Hepatocyte (in vitro differentiated cells): ENCODE results near the gene OBSCN. TPM values are rescaled to one million over a fixed set of nuclear protein-coding genes. Genes with fewer than 3 reads are reported as not detected.

Source experiments
- DNase-seq: peaks from one replicate; pipeline ENCODE4 v3.0.0-alpha.2; 2016; ENCODE audit warnings: low spot score
- H2AFZ ChIP-seq: fragments of 200-600 bp; sonication (generic); 2 replicates; pipeline ENCODE4 v1.6.0; 2016; ENCODE audit warnings: antibody characterized with exemption, mild to moderate bottlenecking
- H3K27ac ChIP-seq: fragments of 200-600 bp; sonication (generic); 2 replicates; pipeline ENCODE4 v1.5.1; 2016; ENCODE audit warnings: mild to moderate bottlenecking
- H3K27me3 ChIP-seq: fragments of 200-600 bp; sonication (generic); 2 replicates; pipeline ENCODE4 v1.6.1; 2016
- H3K36me3 ChIP-seq: fragments of 200-600 bp; sonication (generic); replicated peaks from 2 replicates; pipeline ENCODE4 v1.5.1; 2016; ENCODE audit warnings: low read depth; ENCODE audit not compliant: insufficient read depth
- H3K4me1 ChIP-seq: fragments of 200-600 bp; sonication (generic); 2 replicates; pipeline ENCODE4 v1.5.1; 2016; ENCODE audit warnings: mild to moderate bottlenecking, moderate library complexity; ENCODE audit not compliant: insufficient read depth
- H3K4me2 ChIP-seq: fragments of 200-600 bp; sonication (generic); 2 replicates; pipeline ENCODE4 v1.6.0; 2016
- H3K4me3 ChIP-seq: fragments of 200-600 bp; sonication (generic); 2 replicates; pipeline ENCODE4 v1.5.1; 2016; ENCODE audit warnings: mild to moderate bottlenecking
- H3K79me2 ChIP-seq: fragments of 200-600 bp; sonication (generic); 2 replicates; pipeline ENCODE4 v1.6.0; 2017; ENCODE audit warnings: mild to moderate bottlenecking
- H3K9me2 ChIP-seq: fragments of 200-600 bp; sonication (generic); replicated peaks from 2 replicates; pipeline ENCODE4 v1.6.0; 2017; ENCODE audit warnings: mild to moderate bottlenecking; ENCODE audit not compliant: insufficient read depth
- H3K9me3 ChIP-seq: fragments of 200-600 bp; sonication (generic); 2 replicates; pipeline ENCODE4 v1.5.1; 2016; ENCODE audit warnings: low read depth, mild to moderate bottlenecking
- H4K20me1 ChIP-seq: fragments of 200-600 bp; sonication (generic); 2 replicates; pipeline ENCODE4 v1.6.0; 2016; ENCODE audit warnings: mild to moderate bottlenecking; ENCODE audit not compliant: insufficient read depth, poor library complexity, severe bottlenecking
- CTCF ChIP-seq: fragments of 200-600 bp; sonication (generic); IDR thresholded peaks from 2 replicates; pipeline ENCODE4 v1.5.1; 2016; ENCODE audit warnings: antibody characterized with exemption, mild to moderate bottlenecking; ENCODE audit not compliant: poor library complexity
- EZH2 ChIP-seq: fragments of 200-600 bp; sonication (generic); IDR thresholded peaks from 2 replicates; pipeline ENCODE4 v1.6.1; 2016; ENCODE audit warnings: antibody characterized with exemption, mild to moderate bottlenecking, borderline replicate concordance
- EZH2phosphoT487 ChIP-seq: fragments of 200-600 bp; sonication (generic); IDR thresholded peaks from one replicate; pipeline ENCODE4 v1.6.1; 2018; ENCODE audit warnings: antibody characterized with exemption, mild to moderate bottlenecking, low read depth, moderate library complexity; ENCODE audit not compliant: unreplicated experiment, severe bottlenecking
- WGBS: methylation state at CpG from one replicate; pipeline ENCODE4 v1.1.6; 2016; ENCODE audit warnings: low lambda C conversion rate; ENCODE audit errors: missing lambda C conversion rate; 5-methylcytosine and 5-hydroxymethylcytosine counted together
- polyA plus RNA-seq: library from polyadenylated mRNA; unstranded; fragments of >200 nt; fragmentation: Nextera tagmentation; extraction: Ambion mirVana; gene quantifications from 2 replicates; pipeline ENCODE4 v1.2.1, GENCODE V29; 2016
- total RNA-seq: library from RNA; depleted of rRNA; stranded (reverse); fragments of >200 nt; gene quantifications from 2 replicates; pipeline ENCODE4 v1.2.3, GENCODE V29; 2014

The OBSCN gene
- total and polyA plus RNA-seq, 2 experiments from 2014 or later, result 15.0 to 22.4 TPM

- peaks cover 4% of the 10 kb centered on the region for H3K4me1 ChIP-seq
- H3K79me2 ChIP-seq, result no peaks in the 10 kb centered on the region
- H3K27me3 ChIP-seq, result no peaks in the 10 kb centered on the region
- H3K9me3 ChIP-seq, result no peaks in the 10 kb centered on the region
- no peak for DNase-seq
- H3K27ac ChIP-seq, result no peak overlapping the region
- H4K20me1 ChIP-seq, result no peaks in the 10 kb centered on the region
- no peaks in the 10 kb centered on the region for H3K9me2 ChIP-seq
- no peaks in the 10 kb centered on the region for H3K36me3 ChIP-seq
- WGBS, result 97% methylated on average over 2 of the region's 2 CpGs
- no peak overlapping the region for H3K4me3 ChIP-seq
- no peak for TF ChIP-seq EZH2phosphoT487
- no peak for TF ChIP-seq EZH2
- TF ChIP-seq CTCF, result no peak
- H3K4me2 ChIP-seq, result no peak overlapping the region
- no peak overlapping the region for H2AFZ ChIP-seq
Measured at GRCh38 chr1:228225165-228225710, 17.4 kb downstream of the OBSCN start.

GRCh38 chr1:228225740-228226139, 17.9 kb downstream of the OBSCN start:
- H4K20me1 ChIP-seq, result no peaks in the 10 kb centered on the region
- DNase-seq, result no peak
- H3K36me3 ChIP-seq, result no peaks in the 10 kb centered on the region
- H3K27ac ChIP-seq, result no peak overlapping the region
- no peak overlapping the region for H3K4me3 ChIP-seq
- no peak overlapping the region for H3K4me2 ChIP-seq
- no peaks in the 10 kb centered on the region for H3K9me2 ChIP-seq
- no peaks in the 10 kb centered on the region for H3K9me3 ChIP-seq
- 41% methylated on average over 2 of the region's 2 CpGs for WGBS
- H3K27me3 ChIP-seq, result no peaks in the 10 kb centered on the region
- peaks cover 4% of the 10 kb centered on the region for H3K4me1 ChIP-seq
- TF ChIP-seq CTCF (no peak), EZH2 (no peak), EZH2phosphoT487 (no peak)
- no peak overlapping the region for H2AFZ ChIP-seq
- no peaks in the 10 kb centered on the region for H3K79me2 ChIP-seq

- no peaks in the 10 kb centered on the region for H3K36me3 ChIP-seq
- no peaks in the 10 kb centered on the region for H3K9me3 ChIP-seq
- TF ChIP-seq EZH2 (no peak), EZH2phosphoT487 (no peak), CTCF (no peak)
- 100% methylated on average over 7 of the region's 7 CpGs for WGBS
- H3K4me1 ChIP-seq, result peaks cover 4% of the 10 kb centered on the region
- no peak for DNase-seq
- no peaks in the 10 kb centered on the region for H4K20me1 ChIP-seq
- H2AFZ ChIP-seq, result no peak overlapping the region
- no peak overlapping the region for H3K4me3 ChIP-seq
- H3K9me2 ChIP-seq, result no peaks in the 10 kb centered on the region
- H3K4me2 ChIP-seq, result no peak overlapping the region
- H3K27me3 ChIP-seq, result no peaks in the 10 kb centered on the region
- no peaks in the 10 kb centered on the region for H3K79me2 ChIP-seq
- H3K27ac ChIP-seq, result no peak overlapping the region
Measured at GRCh38 chr1:228226141-228226874, 18.5 kb downstream of the OBSCN start.
